H9 (cell line): Measurements from ENCODE around the gene DUSP18. TPM values are rescaled to one million over a fixed set of nuclear protein-coding genes. Genes with fewer than 3 reads are reported as not detected.
"Not testable (repeated sequence)": the region's sequence is repeated elsewhere in the genome, so short reads cannot be mapped to it uniquely, and the experiment has no call there.

Source experiments
- DNase-seq: peaks from one replicate; pipeline ENCODE4 v3.0.0-alpha.2; 2017
- H2AFZ ChIP-seq: one replicate; pipeline ENCODE4 v1.6.1; 2013; ENCODE audit warnings: mild to moderate bottlenecking, low read length, control low read depth, moderate library complexity
- H2AK5ac ChIP-seq: 2 replicates; pipeline ENCODE4 v1.6.1; 2013; ENCODE audit warnings: low read length, control low read depth, mixed read lengths; ENCODE audit not compliant: insufficient read length
- H2BK120ac ChIP-seq: one replicate; pipeline ENCODE4 v1.6.1; 2013; ENCODE audit warnings: low read depth, mild to moderate bottlenecking, low read length, control low read depth, inconsistent platforms; ENCODE audit not compliant: poor library complexity, severe bottlenecking
- H2BK12ac ChIP-seq: 2 replicates; pipeline ENCODE4 v1.6.1; 2013; ENCODE audit warnings: low read length, control low read depth, mixed read lengths, low read depth; ENCODE audit not compliant: insufficient read length
- H2BK15ac ChIP-seq: 2 replicates; pipeline ENCODE4 v1.6.1; 2013; ENCODE audit warnings: low read depth, low read length, control low read depth
- H2BK20ac ChIP-seq: one replicate; pipeline ENCODE4 v1.6.1; 2013; ENCODE audit warnings: low read depth, mild to moderate bottlenecking, low read length, control low read depth, inconsistent platforms; ENCODE audit not compliant: poor library complexity, severe bottlenecking
- H2BK5ac ChIP-seq: 2 replicates; pipeline ENCODE4 v1.6.1; 2013; ENCODE audit warnings: low read length, control low read depth, mixed read lengths; ENCODE audit not compliant: insufficient read length
- H3K14ac ChIP-seq: 2 replicates; pipeline ENCODE4 v1.6.1; 2013; ENCODE audit warnings: low read length, control low read depth; ENCODE audit not compliant: insufficient read depth
- H3K18ac ChIP-seq: 2 replicates; pipeline ENCODE4 v1.6.1; 2013; ENCODE audit warnings: low read depth, mild to moderate bottlenecking, mixed read lengths, low read length, control low read depth; ENCODE audit not compliant: insufficient read length
- H3K23ac ChIP-seq: 2 replicates; pipeline ENCODE4 v1.6.1; 2013; ENCODE audit warnings: low read length, control low read depth, mixed read lengths, low read depth; ENCODE audit not compliant: insufficient read length
- H3K23me2 ChIP-seq: 2 replicates; pipeline ENCODE4 v1.6.1; 2013; ENCODE audit warnings: low read depth, mild to moderate bottlenecking, mixed read lengths, low read length, control low read depth; ENCODE audit not compliant: insufficient read length, poor library complexity, severe bottlenecking
- H3K27ac ChIP-seq: 2 replicates; pipeline ENCODE4 v1.5.1; 2013; ENCODE audit warnings: low read length, control low read depth, mixed read lengths, low read depth; ENCODE audit not compliant: insufficient read length
- H3K27me3 ChIP-seq: 2 replicates; pipeline ENCODE4 v1.6.1; 2013; ENCODE audit warnings: low read length, control low read depth, inconsistent platforms; ENCODE audit not compliant: insufficient read depth
- H3K4ac ChIP-seq: 2 replicates; pipeline ENCODE4 v1.6.1; 2013; ENCODE audit warnings: low read depth, mild to moderate bottlenecking, control low read depth, inconsistent platforms, low read length, moderate library complexity
- H3K4me1 ChIP-seq: 2 replicates; pipeline ENCODE4 v1.6.1; 2013; ENCODE audit warnings: low read length, control low read depth, inconsistent platforms; ENCODE audit not compliant: insufficient read depth
- H3K4me2 ChIP-seq: 2 replicates; pipeline ENCODE4 v1.6.1; 2013; ENCODE audit warnings: low read length, control low read depth, mixed read lengths; ENCODE audit not compliant: insufficient read length, insufficient read depth
- H3K56ac ChIP-seq: 2 replicates; pipeline ENCODE4 v1.6.1; 2013; ENCODE audit warnings: low read depth, mild to moderate bottlenecking, mixed read lengths, low read length, control low read depth; ENCODE audit not compliant: insufficient read length
- H3K79me1 ChIP-seq: 2 replicates; pipeline ENCODE4 v1.6.1; 2013; ENCODE audit warnings: low read depth, mild to moderate bottlenecking, moderate library complexity, low read length, control low read depth, inconsistent platforms; ENCODE audit not compliant: insufficient read depth, poor library complexity, severe bottlenecking
- H3K79me2 ChIP-seq: 2 replicates; pipeline ENCODE4 v1.6.1; 2013; ENCODE audit warnings: low read length, control low read depth, inconsistent platforms; ENCODE audit not compliant: insufficient read depth
- H3K9ac ChIP-seq: 2 replicates; pipeline ENCODE4 v1.6.1; 2013; ENCODE audit warnings: low read length, control low read depth, mixed read lengths; ENCODE audit not compliant: insufficient read length; ENCODE audit errors: extremely low read depth
- H3K9me3 ChIP-seq: one replicate; pipeline ENCODE4 v1.6.1; 2013; ENCODE audit warnings: low read depth, low read length, inconsistent platforms; ENCODE audit not compliant: control insufficient read depth
- H3T11ph ChIP-seq: one replicate; pipeline ENCODE4 v1.6.1; 2013; ENCODE audit warnings: mild to moderate bottlenecking, low read length, control low read depth, inconsistent platforms
- H4K20me1 ChIP-seq: one replicate; pipeline ENCODE4 v1.6.1; 2013; ENCODE audit not compliant: control insufficient read depth, insufficient read length, insufficient read depth
- H4K5ac ChIP-seq: 2 replicates; pipeline ENCODE4 v1.6.1; 2013; ENCODE audit warnings: low read depth, mild to moderate bottlenecking, mixed read lengths, low read length, control low read depth; ENCODE audit not compliant: insufficient read length
- H4K8ac ChIP-seq: replicated peaks from 2 replicates; pipeline ENCODE4 v1.6.1; 2013; ENCODE audit warnings: low read length, control low read depth, mixed read lengths, low read depth; ENCODE audit not compliant: insufficient read length
- H4K91ac ChIP-seq: 2 replicates; pipeline ENCODE4 v1.6.1; 2013; ENCODE audit warnings: low read depth, mild to moderate bottlenecking, moderate library complexity, mixed read lengths, low read length, control low read depth; ENCODE audit not compliant: insufficient read length
- H3K27ac Mint-ChIP-seq, 3 experiments: 2 replicates in 2 of 3; 3 replicates in 1 of 3; pipeline ENCODE4 v1.8.0; 2020 to 2021; ENCODE audit warnings: mixed read lengths in 3 of 3, mild to moderate bottlenecking in 1 of 3, moderate library complexity in 1 of 3
- H3K27me3 Mint-ChIP-seq: 2 replicates; pipeline ENCODE4 v1.8.0; 2021; ENCODE audit warnings: low read depth, mild to moderate bottlenecking, moderate library complexity, mixed read lengths
- H3K36me3 Mint-ChIP-seq, 3 experiments: 2 replicates in 2 of 3; 3 replicates in 1 of 3; pipeline ENCODE4 v1.8.0; 2020 to 2021; ENCODE audit warnings: low read depth in 3 of 3, mixed read lengths in 3 of 3; ENCODE audit not compliant: insufficient read depth in 1 of 3
- H3K4me1 Mint-ChIP-seq, 2 experiments: 2 replicates each; pipeline ENCODE4 v1.8.0; 2020; ENCODE audit warnings: mixed read lengths in 2 of 2
- H3K4me3 Mint-ChIP-seq, 2 experiments: 2 replicates in 1 of 2; 3 replicates in 1 of 2; pipeline ENCODE4 v1.8.0; 2020 to 2021; ENCODE audit warnings: mild to moderate bottlenecking in 2 of 2, mixed read lengths in 2 of 2, moderate library complexity in 1 of 2
- H3K9me3 Mint-ChIP-seq, 2 experiments: 2 replicates in 1 of 2; 3 replicates in 1 of 2; pipeline ENCODE4 v1.8.0; 2020; ENCODE audit warnings: mild to moderate bottlenecking in 2 of 2, mixed read lengths in 2 of 2, moderate library complexity in 1 of 2
- CTCF ChIP-seq: fragments of 200-600 bp; sonication (generic); conservative IDR thresholded peaks from 3 replicates; pipeline ENCODE4 v1.8.0; 2021; ENCODE audit warnings: antibody characterized with exemption, mild to moderate bottlenecking
- WGBS: extraction: QIAGEN DNeasy Blood & Tissue Kit; methylation state at CpG from one replicate; pipeline ENCODE4 v1.1.7; 2013; ENCODE audit warnings: missing lambda C conversion rate, low lambda C conversion rate, mixed read lengths; ENCODE audit not compliant: insufficient read length; ENCODE audit errors: extremely low coverage; 5-methylcytosine and 5-hydroxymethylcytosine counted together
- total RNA-seq: library from RNA; stranded (reverse); gene quantifications from 2 replicates; pipeline ENCODE4 v1.2.1, GENCODE V29; 2021

The DUSP18 gene
- total RNA-seq, 1 experiment from 2014 or later: 2.6 TPM

GRCh38 chr22:30712094-30712493 is 44.4 kb upstream of the DUSP18 start:
- H3K36me3 Mint-ChIP-seq: peaks cover 0 to 4% (median 3%) of the 10 kb centered on the region in 3 experiments; a peak in 2 of 7 replicates
- Histone ChIP-seq H3K23me2 (no peaks in the 10 kb centered on the region), H3K4me2 (no peak overlapping the region), H3K79me2 (no peaks in the 10 kb centered on the region), H4K91ac (no peak overlapping the region), H2BK120ac (no peak overlapping the region), H4K20me1 (no peaks in the 10 kb centered on the region), H3K27ac (no peak overlapping the region), H2BK20ac (no peak overlapping the region), H2BK5ac (no peak overlapping the region), H3K79me1 (no peaks in the 10 kb centered on the region), H4K8ac (no peak overlapping the region), H3K14ac (no peak overlapping the region), H2BK12ac (no peak overlapping the region), H3K56ac (no peak overlapping the region), H3K23ac (no peak overlapping the region), H2AK5ac (no peak overlapping the region), H3K9ac (no peak overlapping the region), H3K9me3 (no peaks in the 10 kb centered on the region), H2AFZ (no peak overlapping the region), H4K5ac (no peak overlapping the region), H2BK15ac (no peak overlapping the region), H3K27me3 (no peaks in the 10 kb centered on the region), H3T11ph (no peak overlapping the region), H3K4me1 (no peaks in the 10 kb centered on the region), H3K18ac (no peak overlapping the region), H3K4ac (no peak overlapping the region)
- WGBS: no CpG with 5 or more reads among the region's 1 CpG
- DNase-seq: no peak
- no peaks in the 10 kb centered on the region for H3K27me3 Mint-ChIP-seq
- peaks cover 0 to 4% of the 10 kb centered on the region in 2 experiments; a peak in 1 of 4 replicates for H3K4me1 Mint-ChIP-seq
- peaks cover 0 to 3% of the 10 kb centered on the region in 2 experiments; a peak in 2 of 5 replicates for H3K9me3 Mint-ChIP-seq
- no peak for TF ChIP-seq CTCF
- H3K4me3 Mint-ChIP-seq: no peak overlapping the region
- no peak overlapping the region for H3K27ac Mint-ChIP-seq

GRCh38 chr22:30709980-30710379 is 42.3 kb upstream of the DUSP18 start:
- H3K4me3 Mint-ChIP-seq, H3K79me2 ChIP-seq, H4K5ac ChIP-seq, H3K9me3 ChIP-seq, H3K23me2 ChIP-seq, H3K27me3 Mint-ChIP-seq, H2BK15ac ChIP-seq, H3K27ac Mint-ChIP-seq, H2AK5ac ChIP-seq, H3T11ph ChIP-seq, H3K79me1 ChIP-seq, H2BK5ac ChIP-seq, H4K8ac ChIP-seq, H3K4me2 ChIP-seq, H3K36me3 Mint-ChIP-seq, H3K4ac ChIP-seq, H4K20me1 ChIP-seq, H3K14ac ChIP-seq, H2BK20ac ChIP-seq, H3K18ac ChIP-seq, DNase-seq, H2AFZ ChIP-seq, H2BK120ac ChIP-seq, H3K9ac ChIP-seq, H3K4me1 ChIP-seq, H2BK12ac ChIP-seq, H3K9me3 Mint-ChIP-seq, H3K27ac ChIP-seq, H3K23ac ChIP-seq, H3K56ac ChIP-seq, H4K91ac ChIP-seq, H3K27me3 ChIP-seq: not testable (repeated sequence)
- WGBS: no CpG with 5 or more reads among the region's 6 CpGs
- H3K4me1 Mint-ChIP-seq: peaks cover 16 to 19% of the 10 kb centered on the region in 2 experiments
